AG04450 (cell line): Measurements from ENCODE around the gene PPIG. TPM values are rescaled to one million over a fixed set of nuclear protein-coding genes. Genes with fewer than 3 reads are reported as not detected.
"Not testable (repeated sequence)": the region's sequence is repeated elsewhere in the genome, so short reads cannot be mapped to it uniquely, and the experiment has no call there.

ENCODE experiments used
- CTCF ChIA-PET: fragments of 300-600, 350-600 bp; formaldehyde crosslinking; extraction: SDS; loops from one replicate; lab custom pipeline; 2022; ENCODE audit warnings: antibody characterized with exemption, inconsistent platforms; lab: Charles Lee
- POLR2A ChIA-PET: fragments of 350-600 bp; formaldehyde crosslinking; extraction: SDS; loops from one replicate; lab custom pipeline; 2021; ENCODE audit warnings: antibody characterized with exemption, inconsistent platforms; lab: Yijun Ruan, JAX
- DNase-seq: peaks from one replicate; pipeline ENCODE4 v3.0.0-alpha.2; 2011; ENCODE audit warnings: low read depth, low spot score
- H3K27ac ChIP-seq: one replicate; pipeline ENCODE4 v1.5.1; 2012; ENCODE audit warnings: low read depth, low read length, control low read depth
- H3K27me3 ChIP-seq: one replicate; pipeline ENCODE4 v1.6.0; 2012; ENCODE audit warnings: low read length; ENCODE audit not compliant: control insufficient read depth, insufficient read depth
- H3K4me3 ChIP-seq: 2 replicates; pipeline ENCODE4 v1.5.1; 2011; ENCODE audit warnings: mild to moderate bottlenecking, low read depth, low read length, control low read depth
- H3K9me3 ChIP-seq: 2 replicates; pipeline ENCODE4 v1.5.1; 2012; ENCODE audit warnings: low read length; ENCODE audit not compliant: control insufficient read depth, insufficient read depth
- CTCF ChIP-seq: IDR thresholded peaks from 2 replicates; pipeline ENCODE4 v1.5.1; 2011; ENCODE audit warnings: low read depth, low read length, control low read depth, inconsistent platforms
- polyA plus RNA-seq: library from polyadenylated mRNA; depleted of rRNA; stranded (reverse); fragments of >200 nt; gene quantifications from 2 replicates; pipeline ENCODE4 v1.2.3, GENCODE V29; 2011

Gene PPIG
- polyA plus RNA-seq, 1 experiment: 47.1 TPM

GRCh38 chr2:169561364-169561763 is 22.8 kb upstream of the PPIG start:
- DNase-seq: no peak
- H3K9me3 ChIP-seq: no peaks in the 10 kb centered on the region
- no peak overlapping the region for H3K4me3 ChIP-seq
- no peaks in the 10 kb centered on the region for H3K27me3 ChIP-seq
- TF ChIP-seq CTCF: no peak
- CTCF ChIA-PET: no interaction called here
- H3K27ac ChIP-seq: no peak overlapping the region
- POLR2A ChIA-PET: no interaction called here

- H3K9me3 ChIP-seq, H3K4me3 ChIP-seq, DNase-seq, H3K27me3 ChIP-seq, H3K27ac ChIP-seq, POLR2A ChIA-PET, CTCF ChIA-PET: not testable (repeated sequence)
Observed at GRCh38 chr2:169562084-169562483, 22.1 kb upstream of the PPIG start.

- ChIA-PET POLR2A (no interaction called here), CTCF (no interaction called here)
- Histone ChIP-seq H3K4me3 (no peak overlapping the region), H3K27ac (no peak overlapping the region), H3K27me3 (no peaks in the 10 kb centered on the region), H3K9me3 (no peaks in the 10 kb centered on the region)
- no peak for DNase-seq
- no peak for TF ChIP-seq CTCF
Observed at GRCh38 chr2:169562519-169562918, 21.6 kb upstream of the PPIG start.

- Histone ChIP-seq H3K9me3 (no peaks in the 10 kb centered on the region), H3K27ac (no peak overlapping the region), H3K4me3 (no peak overlapping the region), H3K27me3 (no peaks in the 10 kb centered on the region)
- POLR2A ChIA-PET: no interaction called here
- CTCF ChIA-PET: interaction anchor here (0.6 kb wide), 1 partner anchor 38 kb away, joined by 3 read pairs; no protein-coding TSS in a partner anchor
- no peak for DNase-seq
- TF ChIP-seq CTCF: no peak
Observed at GRCh38 chr2:169565686-169566085, 18.5 kb upstream of the PPIG start.

GRCh38 chr2:169569948-169570347 is 14.2 kb upstream of the PPIG start:
- no peak overlapping the region for H3K4me3 ChIP-seq
- CTCF ChIA-PET: no interaction called here
- DNase-seq: no peak
- no peak overlapping the region for H3K27ac ChIP-seq
- no peaks in the 10 kb centered on the region for H3K27me3 ChIP-seq
- POLR2A ChIA-PET: no interaction called here
- TF ChIP-seq CTCF: no peak
- no peaks in the 10 kb centered on the region for H3K9me3 ChIP-seq

- H3K9me3 ChIP-seq, DNase-seq, H3K4me3 ChIP-seq, POLR2A ChIA-PET, H3K27me3 ChIP-seq, H3K27ac ChIP-seq, CTCF ChIA-PET: not testable (repeated sequence)
Observed at GRCh38 chr2:169570752-169571151, 13.4 kb upstream of the PPIG start.
